ENCODE data around the gene DHRS7B. TPM values are rescaled to one million over a fixed set of nuclear protein-coding genes. Genes with fewer than 3 reads are reported as not detected.
"Not testable (repeated sequence)": the region's sequence is repeated elsewhere in the genome, so short reads cannot be mapped to it uniquely, and the experiment has no call there.

Gene DHRS7B
- total RNA-seq, 1 experiment from 2014 or later, result 9.4 TPM

DNA sequence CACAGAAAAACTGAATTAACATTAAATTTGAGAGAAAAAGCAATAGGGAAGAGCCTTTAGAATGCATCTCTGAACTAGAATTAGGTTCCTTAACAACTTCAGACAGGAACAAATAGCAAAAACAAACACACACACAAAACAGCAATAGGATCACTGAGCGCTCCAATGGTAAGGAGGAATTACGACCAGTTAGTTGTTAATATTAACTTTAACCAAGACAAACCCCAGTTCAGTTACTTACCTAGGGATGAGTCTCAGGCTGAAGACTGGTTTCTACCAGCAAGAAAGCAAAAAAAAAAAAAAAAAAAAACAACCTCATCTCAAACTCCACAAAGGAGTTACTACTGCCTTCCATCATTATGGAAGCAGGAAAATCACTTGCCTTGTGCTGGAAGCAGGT is 14.6 kb downstream of the DHRS7B start:
- no TSS peak for BruUV-seq (replicated peaks)
- Histone ChIP-seq H3K27me3 (ENCODE audit: control insufficient read depth, insufficient read depth, low read length) (no peaks in the 10 kb centered on the region), H3K4me3 (ENCODE audit: low read depth in 2 of 2, low read length in 2 of 2) (no peak overlapping the region), H3K4me1 (ENCODE audit: control insufficient read depth, insufficient read depth, low read length) (no peaks in the 10 kb centered on the region), H3K27ac (ENCODE audit: low read length) (no peak overlapping the region), H3K9me3 (ENCODE audit: control insufficient read depth, insufficient read depth, low read depth, low read length) (peaks cover 3% of the 10 kb centered on the region; the same call in 1 of the 2 replicates), H3K36me3 (ENCODE audit: control insufficient read depth, insufficient read depth, low read length) (no peaks in the 10 kb centered on the region)
- DNase-seq (ENCODE audit: low read depth, low spot score), result no peak
- POLR2A ChIA-PET, result no interaction called here
- TF ChIP-seq, protein P1, sequence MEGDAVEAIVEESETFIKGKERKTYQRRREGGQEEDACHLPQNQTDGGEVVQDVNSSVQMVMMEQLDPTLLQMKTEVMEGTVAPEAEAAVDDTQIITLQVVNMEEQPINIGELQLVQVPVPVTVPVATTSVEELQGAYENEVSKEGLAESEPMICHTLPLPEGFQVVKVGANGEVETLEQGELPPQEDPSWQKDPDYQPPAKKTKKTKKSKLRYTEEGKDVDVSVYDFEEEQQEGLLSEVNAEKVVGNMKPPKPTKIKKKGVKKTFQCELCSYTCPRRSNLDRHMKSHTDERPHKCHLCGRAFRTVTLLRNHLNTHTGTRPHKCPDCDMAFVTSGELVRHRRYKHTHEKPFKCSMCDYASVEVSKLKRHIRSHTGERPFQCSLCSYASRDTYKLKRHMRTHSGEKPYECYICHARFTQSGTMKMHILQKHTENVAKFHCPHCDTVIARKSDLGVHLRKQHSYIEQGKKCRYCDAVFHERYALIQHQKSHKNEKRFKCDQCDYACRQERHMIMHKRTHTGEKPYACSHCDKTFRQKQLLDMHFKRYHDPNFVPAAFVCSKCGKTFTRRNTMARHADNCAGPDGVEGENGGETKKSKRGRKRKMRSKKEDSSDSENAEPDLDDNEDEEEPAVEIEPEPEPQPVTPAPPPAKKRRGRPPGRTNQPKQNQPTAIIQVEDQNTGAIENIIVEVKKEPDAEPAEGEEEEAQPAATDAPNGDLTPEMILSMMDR (IDR thresholded peaks at IDR 0.05), result no peak
- TF ChIP-seq, protein P2, sequence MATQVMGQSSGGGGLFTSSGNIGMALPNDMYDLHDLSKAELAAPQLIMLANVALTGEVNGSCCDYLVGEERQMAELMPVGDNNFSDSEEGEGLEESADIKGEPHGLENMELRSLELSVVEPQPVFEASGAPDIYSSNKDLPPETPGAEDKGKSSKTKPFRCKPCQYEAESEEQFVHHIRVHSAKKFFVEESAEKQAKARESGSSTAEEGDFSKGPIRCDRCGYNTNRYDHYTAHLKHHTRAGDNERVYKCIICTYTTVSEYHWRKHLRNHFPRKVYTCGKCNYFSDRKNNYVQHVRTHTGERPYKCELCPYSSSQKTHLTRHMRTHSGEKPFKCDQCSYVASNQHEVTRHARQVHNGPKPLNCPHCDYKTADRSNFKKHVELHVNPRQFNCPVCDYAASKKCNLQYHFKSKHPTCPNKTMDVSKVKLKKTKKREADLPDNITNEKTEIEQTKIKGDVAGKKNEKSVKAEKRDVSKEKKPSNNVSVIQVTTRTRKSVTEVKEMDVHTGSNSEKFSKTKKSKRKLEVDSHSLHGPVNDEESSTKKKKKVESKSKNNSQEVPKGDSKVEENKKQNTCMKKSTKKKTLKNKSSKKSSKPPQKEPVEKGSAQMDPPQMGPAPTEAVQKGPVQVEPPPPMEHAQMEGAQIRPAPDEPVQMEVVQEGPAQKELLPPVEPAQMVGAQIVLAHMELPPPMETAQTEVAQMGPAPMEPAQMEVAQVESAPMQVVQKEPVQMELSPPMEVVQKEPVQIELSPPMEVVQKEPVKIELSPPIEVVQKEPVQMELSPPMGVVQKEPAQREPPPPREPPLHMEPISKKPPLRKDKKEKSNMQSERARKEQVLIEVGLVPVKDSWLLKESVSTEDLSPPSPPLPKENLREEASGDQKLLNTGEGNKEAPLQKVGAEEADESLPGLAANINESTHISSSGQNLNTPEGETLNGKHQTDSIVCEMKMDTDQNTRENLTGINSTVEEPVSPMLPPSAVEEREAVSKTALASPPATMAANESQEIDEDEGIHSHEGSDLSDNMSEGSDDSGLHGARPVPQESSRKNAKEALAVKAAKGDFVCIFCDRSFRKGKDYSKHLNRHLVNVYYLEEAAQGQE (IDR thresholded peaks at IDR 0.05; ENCODE audit: insufficient read depth in 1 of 2, low read depth in 2 of 2, low read length in 1 of 2), result no peak
- TF ChIP-seq TCF7L2 (IDR thresholded peaks at IDR 0.05; ENCODE audit: low read depth, low read length), result no peak
- no peak for TF ChIP-seq SIN3A (IDR thresholded peaks at IDR 0.05; ENCODE audit: borderline replicate concordance, insufficient read depth, low read depth, low read length)
- TF ChIP-seq POLR2AphosphoS5 (IDR thresholded peaks at IDR 0.05; ENCODE audit: low read depth, low read length), result no peak
- ATAC-seq, result no peak
- in situ Hi-C loops (cut with HindIII; ENCODE audit: low pct_unique_long_range_greater_than_20kb, low sequenced_read_pairs) (no loop called here), intact Hi-C loops (cut with micrococcal nuclease; ENCODE audit: unreplicated experiment) (no loop called here)
- CTCF ChIA-PET, result no interaction called here

DNA sequence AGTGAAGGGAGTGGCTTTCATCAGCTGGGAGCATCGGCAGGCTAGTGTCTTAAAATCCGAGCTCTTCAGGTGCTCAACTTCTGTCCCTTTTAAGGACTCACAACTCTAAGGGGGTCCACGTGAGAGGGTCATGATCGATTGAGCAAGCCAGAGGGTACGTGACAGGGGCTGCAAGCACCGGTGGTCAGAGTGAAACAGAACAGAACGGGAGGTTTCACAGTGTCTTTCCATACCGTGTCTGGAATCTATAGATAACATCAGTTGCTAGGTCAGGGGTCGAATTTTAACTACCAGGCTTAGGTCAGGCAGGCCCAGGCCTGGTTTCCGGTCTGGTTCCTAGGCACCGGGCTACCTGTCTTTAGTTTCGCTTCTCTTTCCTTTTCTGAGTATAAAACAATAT is 15.3 kb downstream of the DHRS7B start:
- H3K36me3 ChIP-seq (ENCODE audit: control insufficient read depth, insufficient read depth, low read length); H3K4me3 ChIP-seq (ENCODE audit: low read depth in 2 of 2, low read length in 2 of 2); in situ Hi-C loops (cut with HindIII; ENCODE audit: low pct_unique_long_range_greater_than_20kb, low sequenced_read_pairs); H3K27me3 ChIP-seq (ENCODE audit: control insufficient read depth, insufficient read depth, low read length); H3K9me3 ChIP-seq (ENCODE audit: control insufficient read depth, insufficient read depth, low read depth, low read length); BruUV-seq (replicated peaks); CTCF ChIA-PET; ATAC-seq; H3K4me1 ChIP-seq (ENCODE audit: control insufficient read depth, insufficient read depth, low read length); intact Hi-C loops (cut with micrococcal nuclease; ENCODE audit: unreplicated experiment); H3K27ac ChIP-seq (ENCODE audit: low read length); POLR2A ChIA-PET; DNase-seq (ENCODE audit: low read depth, low spot score): not testable (repeated sequence)

DNA sequence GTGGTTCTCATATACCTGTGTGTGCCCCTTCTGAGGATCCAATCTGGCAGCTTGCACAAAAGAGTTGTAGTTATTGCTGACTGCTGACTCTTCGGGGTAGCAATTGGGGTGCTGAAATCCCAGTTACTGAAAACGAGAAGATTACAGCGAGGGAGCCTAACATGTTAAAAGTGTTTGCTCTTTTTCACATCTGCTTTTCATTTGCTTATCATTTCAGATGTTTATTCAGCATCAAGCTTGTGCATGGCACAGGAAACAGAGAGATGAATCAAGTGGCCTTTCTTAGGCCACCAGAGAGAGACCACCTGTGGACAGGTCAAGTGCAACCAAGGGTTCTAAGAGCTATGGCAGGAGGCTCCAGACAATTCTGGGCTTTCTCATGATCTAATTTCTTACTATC is 16.9 kb downstream of the DHRS7B start:
- no peaks in the 10 kb centered on the region for H3K4me1 ChIP-seq (ENCODE audit: control insufficient read depth, insufficient read depth, low read length)
- TF ChIP-seq, protein P1 (IDR thresholded peaks at IDR 0.05), result no peak
- TF ChIP-seq POLR2AphosphoS5 (IDR thresholded peaks at IDR 0.05; ENCODE audit: low read depth, low read length) (no peak), SIN3A (IDR thresholded peaks at IDR 0.05; ENCODE audit: borderline replicate concordance, insufficient read depth, low read depth, low read length) (no peak), TCF7L2 (IDR thresholded peaks at IDR 0.05; ENCODE audit: low read depth, low read length) (no peak)
- TF ChIP-seq, protein P2 (IDR thresholded peaks at IDR 0.05; ENCODE audit: insufficient read depth in 1 of 2, low read depth in 2 of 2, low read length in 1 of 2), result no peak
- BruUV-seq (replicated peaks), result no TSS peak
- no peak for ATAC-seq
- H3K27ac ChIP-seq (ENCODE audit: low read length), result no peak overlapping the region
- in situ Hi-C loops (cut with HindIII; ENCODE audit: low pct_unique_long_range_greater_than_20kb, low sequenced_read_pairs) (no loop called here), intact Hi-C loops (cut with micrococcal nuclease; ENCODE audit: unreplicated experiment) (no loop called here)
- H3K9me3 ChIP-seq (ENCODE audit: control insufficient read depth, insufficient read depth, low read depth, low read length), result peaks cover 3% of the 10 kb centered on the region; the same call in 1 of the 2 replicates
- no peaks in the 10 kb centered on the region for H3K27me3 ChIP-seq (ENCODE audit: control insufficient read depth, insufficient read depth, low read length)
- no peak for DNase-seq (ENCODE audit: low read depth, low spot score)
- H3K4me3 ChIP-seq (ENCODE audit: low read depth in 2 of 2, low read length in 2 of 2), result no peak overlapping the region
- ChIA-PET POLR2A (no interaction called here), CTCF (no interaction called here)
- H3K36me3 ChIP-seq (ENCODE audit: control insufficient read depth, insufficient read depth, low read length), result no peaks in the 10 kb centered on the region

DNA sequence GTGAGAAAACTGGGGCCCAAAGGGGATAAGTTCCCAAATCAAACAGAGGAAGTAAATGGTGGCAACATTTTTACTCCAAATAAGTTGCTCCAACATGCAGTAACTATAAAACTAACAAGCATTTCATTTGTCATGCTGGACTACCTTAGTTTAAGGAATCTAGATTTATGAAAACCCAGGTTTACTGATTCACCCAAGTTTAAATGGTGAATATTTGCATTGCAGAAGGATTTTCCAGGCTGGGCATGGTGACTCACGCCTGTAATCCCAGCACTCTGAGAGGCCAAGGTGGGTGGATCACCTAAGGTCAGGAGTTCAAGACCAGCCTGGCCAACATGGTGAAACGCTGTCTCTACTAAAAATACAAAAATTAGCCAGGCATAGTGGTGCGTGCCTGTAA is 17.5 kb downstream of the DHRS7B start:
- in situ Hi-C loops (cut with HindIII; ENCODE audit: low pct_unique_long_range_greater_than_20kb, low sequenced_read_pairs); DNase-seq (ENCODE audit: low read depth, low spot score); intact Hi-C loops (cut with micrococcal nuclease; ENCODE audit: unreplicated experiment); CTCF ChIA-PET; H3K27ac ChIP-seq (ENCODE audit: low read length); H3K4me3 ChIP-seq (ENCODE audit: low read depth in 2 of 2, low read length in 2 of 2); POLR2A ChIA-PET; ATAC-seq; H3K27me3 ChIP-seq (ENCODE audit: control insufficient read depth, insufficient read depth, low read length); H3K9me3 ChIP-seq (ENCODE audit: control insufficient read depth, insufficient read depth, low read depth, low read length); H3K4me1 ChIP-seq (ENCODE audit: control insufficient read depth, insufficient read depth, low read length); H3K36me3 ChIP-seq (ENCODE audit: control insufficient read depth, insufficient read depth, low read length); BruUV-seq (replicated peaks): not testable (repeated sequence)

Data from Panc1 (cell line).